Measurements from ENCODE around the gene DSCAML1.

GRCh38 chr11:117604336-117604995 lies 192.6 kb downstream of the DSCAML1 start:
- TF ChIP-seq SUZ12 (IDR thresholded peaks at IDR 0.05; ENCODE audit: unreplicated experiment) (no peak), FOS (IDR thresholded peaks at IDR 0.05; ENCODE audit: borderline replicate concordance, extremely low read depth, insufficient read length) (no peak), CTCF (IDR thresholded peaks at IDR 0.05 in 2 of 3, conservative IDR thresholded peaks at IDR 0.05 in 1 of 3; ENCODE audit: control insufficient read depth in 2 of 3, extremely low read depth in 1 of 3, insufficient read depth in 1 of 3, low read depth in 3 of 3, low read length in 3 of 3) (no peak), POLR2A (IDR thresholded peaks at IDR 0.05; ENCODE audit: low read depth, low read length) (no peak), JUND (IDR thresholded peaks at IDR 0.05; ENCODE audit: low read depth, low read length) (no peak)

Data from GM12878 (cell line).